ENCODE measurements around the gene HAVCR1. TPM values are rescaled to one million over a fixed set of nuclear protein-coding genes. Genes with fewer than 3 reads are reported as not detected.
"Not testable (repeated sequence)": the region's sequence is repeated elsewhere in the genome, so short reads cannot be mapped to it uniquely, and the experiment has no call there.

Gene HAVCR1
- total RNA-seq, 2 donors from 2014 or later, result 1.6 TPM; not detected in 1

- DNase-seq (ENCODE audit: low spot score), result no peak
- TF ChIP-seq POLR2AphosphoS5 (IDR thresholded peaks at IDR 0.05) (no peak), CTCF (IDR thresholded peaks at IDR 0.05) (no peak), POLR2A (IDR thresholded peaks at IDR 0.05) (no peak)
- WGBS, result 76% methylated on average over 7 of the region's 7 CpGs
- Histone ChIP-seq H3K9me3 (no peaks in the 10 kb centered on the region), H3K36me3 (no peaks in the 10 kb centered on the region), H3K27me3 (replicated peaks; ENCODE audit: insufficient read depth) (no peaks in the 10 kb centered on the region), H3K4me3 (no peak overlapping the region), H3K27ac (no peak overlapping the region), H3K4me1 (replicated peaks) (no peaks in the 10 kb centered on the region)
- intact Hi-C loops (cut with DNase I), result no loop called here
These were observed 7.2 kb downstream of the HAVCR1 start for GRCh38 chr5:157051604-157052245.

GRCh38 chr5:157050050-157050449 lies 8.9 kb downstream of the HAVCR1 start:
- 84% methylated on average over 5 of the region's 5 CpGs for WGBS
- no peaks in the 10 kb centered on the region for H3K27me3 ChIP-seq (replicated peaks; ENCODE audit: insufficient read depth)
- intact Hi-C loops (cut with DNase I), result no loop called here
- no peak overlapping the region for H3K27ac ChIP-seq
- H3K4me1 ChIP-seq (replicated peaks), result no peaks in the 10 kb centered on the region
- TF ChIP-seq POLR2A (IDR thresholded peaks at IDR 0.05), result no peak
- TF ChIP-seq POLR2AphosphoS5 (IDR thresholded peaks at IDR 0.05), result no peak
- TF ChIP-seq CTCF (IDR thresholded peaks at IDR 0.05), result no peak
- H3K36me3 ChIP-seq, result no peaks in the 10 kb centered on the region
- H3K4me3 ChIP-seq, result no peak overlapping the region
- H3K9me3 ChIP-seq, result no peaks in the 10 kb centered on the region
- no peak for DNase-seq (ENCODE audit: low spot score)

- TF ChIP-seq POLR2AphosphoS5 (IDR thresholded peaks at IDR 0.05) (no peak), CTCF (IDR thresholded peaks at IDR 0.05) (no peak), POLR2A (IDR thresholded peaks at IDR 0.05) (no peak)
- Histone ChIP-seq H3K9me3 (no peaks in the 10 kb centered on the region), H3K27ac (no peak overlapping the region), H3K4me1 (replicated peaks) (no peaks in the 10 kb centered on the region), H3K4me3 (no peak overlapping the region), H3K36me3 (no peaks in the 10 kb centered on the region), H3K27me3 (replicated peaks; ENCODE audit: insufficient read depth) (no peaks in the 10 kb centered on the region)
- intact Hi-C loops (cut with DNase I), result no loop called here
- 34% methylated on average over 1 of the region's 1 CpG for WGBS
- no peak for DNase-seq (ENCODE audit: low spot score)
These were observed 9.3 kb downstream of the HAVCR1 start for GRCh38 chr5:157049605-157050004.

GRCh38 chr5:157047898-157048297 lies 11.0 kb downstream of the HAVCR1 start:
- no peaks in the 10 kb centered on the region for H3K36me3 ChIP-seq
- no peaks in the 10 kb centered on the region for H3K9me3 ChIP-seq
- no peak for DNase-seq (ENCODE audit: low spot score)
- intact Hi-C loops (cut with DNase I), result no loop called here
- H3K4me1 ChIP-seq (replicated peaks), result no peaks in the 10 kb centered on the region
- H3K4me3 ChIP-seq, result no peak overlapping the region
- TF ChIP-seq POLR2A (IDR thresholded peaks at IDR 0.05) (no peak), CTCF (IDR thresholded peaks at IDR 0.05) (no peak), POLR2AphosphoS5 (IDR thresholded peaks at IDR 0.05) (no peak)
- no peak overlapping the region for H3K27ac ChIP-seq
- 94% methylated on average over 5 of the region's 5 CpGs for WGBS
- no peaks in the 10 kb centered on the region for H3K27me3 ChIP-seq (replicated peaks; ENCODE audit: insufficient read depth)

- H3K9me3 ChIP-seq; H3K4me3 ChIP-seq; intact Hi-C loops (cut with DNase I); H3K36me3 ChIP-seq; H3K27ac ChIP-seq; H3K27me3 ChIP-seq (replicated peaks; ENCODE audit: insufficient read depth); H3K4me1 ChIP-seq (replicated peaks); DNase-seq (ENCODE audit: low spot score): not testable (repeated sequence)
- WGBS, result 90% methylated on average over 4 of the region's 4 CpGs
These were observed 11.9 kb downstream of the HAVCR1 start for GRCh38 chr5:157047016-157047415.

Measured in prostate gland (tissue), 2 donors.